NCI-H82 treated with DMSO at 0.1 percent for 48 hours (cell line): ENCODE measurements around the gene NT5C2.
A peak's percentile ranks its signal among the peaks of the same experiment; 100 is the strongest.
"Not testable (repeated sequence)": the region's sequence is repeated elsewhere in the genome, so short reads cannot be mapped to it uniquely, and the experiment has no call there.

Experiments
- DNase-seq: peaks from one replicate; lab custom pipeline; 2025; ENCODE audit not compliant: unreplicated experiment; lab: John Stamatoyannopoulos, UW

NT5C2 gene

GRCh38 chr10:103166523-103166922, 26.5 kb downstream of the NT5C2 start:
- no peak for DNase-seq

GRCh38 chr10:103163766-103164403, 29.2 kb downstream of the NT5C2 start:
- not testable (repeated sequence) for DNase-seq

GRCh38 chr10:103157246-103157645, 35.8 kb downstream of the NT5C2 start:
- DNase-seq = no peak

- no peak for DNase-seq
Measured at GRCh38 chr10:103155471-103156085, 37.5 kb downstream of the NT5C2 start.

- DNase-seq = peak; percentile 90
Measured at GRCh38 chr10:103154521-103155299, 38.4 kb downstream of the NT5C2 start.

- no peak for DNase-seq
Measured at GRCh38 chr10:103153302-103154197, 39.5 kb downstream of the NT5C2 start.

- DNase-seq = no peak
Measured at GRCh38 chr10:103149991-103150622, 43.0 kb downstream of the NT5C2 start.

- no peak for DNase-seq
Measured at GRCh38 chr10:103147645-103148044, 45.4 kb downstream of the NT5C2 start.

GRCh38 chr10:103145860-103146466, 47.1 kb downstream of the NT5C2 start:
- peak; percentile 50 for DNase-seq

- DNase-seq = no peak
Measured at GRCh38 chr10:103145046-103145445, 48.0 kb downstream of the NT5C2 start.

- DNase-seq = no peak
Measured at GRCh38 chr10:103144041-103144440, 49.0 kb downstream of the NT5C2 start.

GRCh38 chr10:103143641-103144040, 49.4 kb downstream of the NT5C2 start:
- DNase-seq = not testable (repeated sequence)

GRCh38 chr10:103141950-103142349, 51.1 kb downstream of the NT5C2 start:
- DNase-seq = no peak

GRCh38 chr10:103140469-103140868, 52.6 kb downstream of the NT5C2 start:
- DNase-seq = no peak

GRCh38 chr10:103139803-103140202, 53.3 kb downstream of the NT5C2 start:
- DNase-seq = no peak

GRCh38 chr10:103135168-103135567, 57.9 kb downstream of the NT5C2 start:
- DNase-seq = not testable (repeated sequence)

GRCh38 chr10:103130910-103131309, 62.2 kb downstream of the NT5C2 start:
- no peak for DNase-seq

GRCh38 chr10:103130180-103130579, 62.9 kb downstream of the NT5C2 start:
- not testable (repeated sequence) for DNase-seq

- DNase-seq = no peak
Measured at GRCh38 chr10:103127241-103127640, 65.8 kb downstream of the NT5C2 start.
